ENCODE results near the gene FGF14. TPM values are rescaled to one million over a fixed set of nuclear protein-coding genes. Genes with fewer than 3 reads are reported as not detected.

The FGF14 gene
- total RNA-seq, 1 donor from 2014 or later: not detected

- H3K27me3 Mint-ChIP-seq (ENCODE audit: insufficient read depth): peaks cover 3% of the 10 kb centered on the region
- no peak for DNase-seq (ENCODE audit: low spot score)
- no peak overlapping the region for H3K27ac Mint-ChIP-seq
- H3K9me3 Mint-ChIP-seq: no peaks in the 10 kb centered on the region
- H3K36me3 Mint-ChIP-seq (ENCODE audit: low read depth): no peaks in the 10 kb centered on the region
- no peak overlapping the region for H3K4me3 Mint-ChIP-seq
- intact Hi-C loops (cut with micrococcal nuclease): no loop called here
- no peaks in the 10 kb centered on the region for H3K4me1 Mint-ChIP-seq (ENCODE audit: low read depth)
Measured at GRCh38 chr13:101686003-101686402, 715.8 kb downstream of the FGF14 start.

GRCh38 chr13:101681834-101682233 is 720.0 kb downstream of the FGF14 start:
- Mint-ChIP-seq H3K27me3 (ENCODE audit: insufficient read depth) (peaks cover 3% of the 10 kb centered on the region), H3K4me3 (no peak overlapping the region), H3K9me3 (no peaks in the 10 kb centered on the region), H3K36me3 (ENCODE audit: low read depth) (no peaks in the 10 kb centered on the region), H3K27ac (no peak overlapping the region), H3K4me1 (ENCODE audit: low read depth) (no peaks in the 10 kb centered on the region)
- intact Hi-C loops (cut with micrococcal nuclease): no loop called here
- no peak for DNase-seq (ENCODE audit: low spot score)

GRCh38 chr13:101673360-101674105 is 728.3 kb downstream of the FGF14 start:
- no peak overlapping the region for H3K4me3 Mint-ChIP-seq
- H3K4me1 Mint-ChIP-seq (ENCODE audit: low read depth): no peaks in the 10 kb centered on the region
- H3K27me3 Mint-ChIP-seq (ENCODE audit: insufficient read depth): peaks cover 2% of the 10 kb centered on the region
- no peak for DNase-seq (ENCODE audit: low spot score)
- H3K27ac Mint-ChIP-seq: no peak overlapping the region
- no peaks in the 10 kb centered on the region for H3K9me3 Mint-ChIP-seq
- no peaks in the 10 kb centered on the region for H3K36me3 Mint-ChIP-seq (ENCODE audit: low read depth)
- intact Hi-C loops (cut with micrococcal nuclease): no loop called here

- intact Hi-C loops (cut with micrococcal nuclease): no loop called here
- Mint-ChIP-seq H3K36me3 (ENCODE audit: low read depth) (no peaks in the 10 kb centered on the region), H3K4me1 (ENCODE audit: low read depth) (no peaks in the 10 kb centered on the region), H3K9me3 (no peaks in the 10 kb centered on the region), H3K27ac (no peak overlapping the region), H3K27me3 (ENCODE audit: insufficient read depth) (no peaks in the 10 kb centered on the region), H3K4me3 (no peak overlapping the region)
- DNase-seq (ENCODE audit: low spot score): no peak
Measured at GRCh38 chr13:101661839-101662238, 740.0 kb downstream of the FGF14 start.

Other genes with a start within 250 kb of the FGF14 start
- 77.0 and 78.9 TPM in 2 replicates for gene TPP2, start 194.9 kb upstream of the FGF14 start, total RNA-seq